ENCODE data around the gene CACNA1H. TPM values are rescaled to one million over a fixed set of nuclear protein-coding genes. Genes with fewer than 3 reads are reported as not detected.
"Not testable (repeated sequence)": the region's sequence is repeated elsewhere in the genome, so short reads cannot be mapped to it uniquely, and the experiment has no call there.

CACNA1H gene
- total RNA-seq, 1 donor from 2014 or later: 9.5 TPM

GRCh38 chr16:1223355-1224214 is 70.7 kb downstream of the CACNA1H start:
- no peak overlapping the region for H3K4me2 ChIP-seq
- TF ChIP-seq EZH2 (IDR thresholded peaks at IDR 0.05) (no peak), EZH2phosphoT487 (IDR thresholded peaks at IDR 0.05) (no peak), CTCF (IDR thresholded peaks at IDR 0.05) (no peak)
- H4K20me1 ChIP-seq (ENCODE audit: low read depth): no peaks in the 10 kb centered on the region
- Mint-ChIP-seq H3K9me3 (no peaks in the 10 kb centered on the region), H3K27ac (peak overlapping the region; percentile 89), H3K27me3 (ENCODE audit: insufficient read depth, low read depth) (peaks cover 2% of the 10 kb centered on the region), H3K4me1 (no peaks in the 10 kb centered on the region), H3K36me3 (no peaks in the 10 kb centered on the region), H3K4me3 (no peak overlapping the region)
- no peak overlapping the region for H3K4me3 ChIP-seq
- H3F3A ChIP-seq (ENCODE audit: low read depth): no peaks in the 10 kb centered on the region
- H3K27ac ChIP-seq: no peak overlapping the region
- H3K9me3 ChIP-seq (ENCODE audit: low read depth): no peaks in the 10 kb centered on the region
- no peaks in the 10 kb centered on the region for H3K79me2 ChIP-seq (ENCODE audit: low read depth)
- no peak overlapping the region for H2AFZ ChIP-seq (replicated peaks)
- no peaks in the 10 kb centered on the region for H3K36me3 ChIP-seq
- no peaks in the 10 kb centered on the region for H3K27me3 ChIP-seq
- H3K4me1 ChIP-seq: no peaks in the 10 kb centered on the region
- H3K9ac ChIP-seq: no peak overlapping the region
- no peak for DNase-seq (ENCODE audit: low spot score)

GRCh38 chr16:1224558-1224957 is 71.7 kb downstream of the CACNA1H start:
- TF ChIP-seq EZH2 (IDR thresholded peaks at IDR 0.05): no peak
- no peak for TF ChIP-seq EZH2phosphoT487 (IDR thresholded peaks at IDR 0.05)
- no peak for TF ChIP-seq CTCF (IDR thresholded peaks at IDR 0.05)
- H3K9me3 Mint-ChIP-seq: no peaks in the 10 kb centered on the region
- no peaks in the 10 kb centered on the region for H3K4me1 Mint-ChIP-seq
- Histone ChIP-seq H2AFZ (replicated peaks) (no peak overlapping the region), H3K9me3 (ENCODE audit: low read depth) (no peaks in the 10 kb centered on the region), H3K4me1 (no peaks in the 10 kb centered on the region), H3K9ac (no peak overlapping the region), H3K27me3 (no peaks in the 10 kb centered on the region), H3K79me2 (ENCODE audit: low read depth) (no peaks in the 10 kb centered on the region), H4K20me1 (ENCODE audit: low read depth) (no peaks in the 10 kb centered on the region), H3F3A (ENCODE audit: low read depth) (no peaks in the 10 kb centered on the region), H3K36me3 (no peaks in the 10 kb centered on the region), H3K27ac (no peak overlapping the region), H3K4me3 (no peak overlapping the region), H3K4me2 (no peak overlapping the region)
- H3K27ac Mint-ChIP-seq: no peak overlapping the region
- DNase-seq (ENCODE audit: low spot score): no peak
- H3K36me3 Mint-ChIP-seq: no peaks in the 10 kb centered on the region
- peaks cover 2% of the 10 kb centered on the region for H3K27me3 Mint-ChIP-seq (ENCODE audit: insufficient read depth, low read depth)
- no peak overlapping the region for H3K4me3 Mint-ChIP-seq

GRCh38 chr16:1225051-1225451 is 72.1 kb downstream of the CACNA1H start, which contains the start of gene TPSG1:
TPSG1 (minus strand) TSS chr16:1225268; CDS start chr16:1225252, 16 bp downstream.
- no peaks in the 10 kb centered on the region for H4K20me1 ChIP-seq (ENCODE audit: low read depth)
- no peak within 1 kb of the TSS for H2AFZ ChIP-seq (replicated peaks)
- DNase-seq (ENCODE audit: low spot score): no peak
- no peaks in the 10 kb centered on the region for H3K36me3 Mint-ChIP-seq
- no peaks in the 10 kb centered on the region for H3K79me2 ChIP-seq (ENCODE audit: low read depth)
- no peak within 1 kb of the TSS for H3K27ac ChIP-seq
- no peak within 1 kb of the TSS for H3K9ac ChIP-seq
- H3F3A ChIP-seq (ENCODE audit: low read depth): no peaks in the 10 kb centered on the region
- no peaks in the 10 kb centered on the region for H3K4me1 ChIP-seq
- no peaks in the 10 kb centered on the region for H3K4me1 Mint-ChIP-seq
- H3K9me3 ChIP-seq (ENCODE audit: low read depth): no peaks in the 10 kb centered on the region
- H3K4me3 ChIP-seq: no peak within 1 kb of the TSS
- no peak within 1 kb of the TSS for H3K4me2 ChIP-seq
- TF ChIP-seq EZH2 (IDR thresholded peaks at IDR 0.05): no peak
- TF ChIP-seq EZH2phosphoT487 (IDR thresholded peaks at IDR 0.05): no peak
- TF ChIP-seq CTCF (IDR thresholded peaks at IDR 0.05): no peak
- no peak within 1 kb of the TSS for H3K4me3 Mint-ChIP-seq
- H3K27ac Mint-ChIP-seq: peak within 1 kb of the TSS; percentile 50
- H3K9me3 Mint-ChIP-seq: no peaks in the 10 kb centered on the region
- H3K27me3 ChIP-seq: no peaks in the 10 kb centered on the region
- peaks cover 2% of the 10 kb centered on the region for H3K27me3 Mint-ChIP-seq (ENCODE audit: insufficient read depth, low read depth)
- H3K36me3 ChIP-seq: no peaks in the 10 kb centered on the region

- not testable (repeated sequence) for H3K27me3 Mint-ChIP-seq (ENCODE audit: insufficient read depth, low read depth); H3K9me3 ChIP-seq (ENCODE audit: low read depth); H3K4me1 Mint-ChIP-seq; H2AFZ ChIP-seq (replicated peaks); H3K36me3 ChIP-seq; H3K79me2 ChIP-seq (ENCODE audit: low read depth); H3K4me3 ChIP-seq; H3K27ac ChIP-seq; H4K20me1 ChIP-seq (ENCODE audit: low read depth); H3K9me3 Mint-ChIP-seq; DNase-seq (ENCODE audit: low spot score); H3K4me2 ChIP-seq; H3F3A ChIP-seq (ENCODE audit: low read depth); H3K27me3 ChIP-seq; H3K36me3 Mint-ChIP-seq; H3K4me3 Mint-ChIP-seq; H3K9ac ChIP-seq; H3K4me1 ChIP-seq
- H3K27ac Mint-ChIP-seq: peak overlapping the region; percentile 50
Observed at GRCh38 chr16:1225728-1226311, 72.9 kb downstream of the CACNA1H start.

GRCh38 chr16:1226692-1227091 is 73.8 kb downstream of the CACNA1H start:
- DNase-seq (ENCODE audit: low spot score); H4K20me1 ChIP-seq (ENCODE audit: low read depth); H3K27me3 Mint-ChIP-seq (ENCODE audit: insufficient read depth, low read depth); H3K9me3 Mint-ChIP-seq; H3K4me2 ChIP-seq; H3K4me1 Mint-ChIP-seq; H3K4me1 ChIP-seq; H3K4me3 Mint-ChIP-seq; H3F3A ChIP-seq (ENCODE audit: low read depth); H3K4me3 ChIP-seq; H3K9me3 ChIP-seq (ENCODE audit: low read depth); H3K27me3 ChIP-seq; H3K27ac Mint-ChIP-seq; H3K9ac ChIP-seq; H3K79me2 ChIP-seq (ENCODE audit: low read depth); H2AFZ ChIP-seq (replicated peaks); H3K27ac ChIP-seq; H3K36me3 ChIP-seq; H3K36me3 Mint-ChIP-seq: not testable (repeated sequence)
